Glutamatergic neuron (in vitro differentiated cells): Measurements from ENCODE around the gene USP35. TPM values are rescaled to one million over a fixed set of nuclear protein-coding genes. Genes with fewer than 3 reads are reported as not detected.
A peak's percentile ranks its signal among the peaks of the same experiment; 100 is the strongest.

Experiments used
- DNase-seq: peaks from one replicate; pipeline ENCODE4 v3.0.0; 2022
- H3K27ac Mint-ChIP-seq: one replicate; pipeline ENCODE4 v1.8.0; 2020; ENCODE audit warnings: mild to moderate bottlenecking, mixed read lengths, inconsistent platforms; ENCODE audit not compliant: unreplicated experiment
- H3K27me3 Mint-ChIP-seq: one replicate; pipeline ENCODE4 v1.8.0; 2020; ENCODE audit warnings: mild to moderate bottlenecking, moderate library complexity, mixed read lengths, inconsistent platforms; ENCODE audit not compliant: unreplicated experiment
- H3K36me3 Mint-ChIP-seq: one replicate; pipeline ENCODE4 v1.8.0; 2020; ENCODE audit warnings: mild to moderate bottlenecking, mixed read lengths, inconsistent platforms; ENCODE audit not compliant: unreplicated experiment
- H3K4me1 Mint-ChIP-seq: one replicate; pipeline ENCODE4 v1.8.0; 2020; ENCODE audit warnings: mild to moderate bottlenecking, low read depth, mixed read lengths, inconsistent platforms; ENCODE audit not compliant: unreplicated experiment
- H3K4me3 Mint-ChIP-seq: one replicate; pipeline ENCODE4 v1.8.0; 2020; ENCODE audit warnings: mild to moderate bottlenecking, mixed read lengths, inconsistent platforms; ENCODE audit not compliant: unreplicated experiment
- H3K9me3 Mint-ChIP-seq: one replicate; pipeline ENCODE4 v1.8.0; 2020; ENCODE audit warnings: mild to moderate bottlenecking, moderate library complexity, mixed read lengths, inconsistent platforms; ENCODE audit not compliant: unreplicated experiment
- CTCF ChIP-seq: fragments of 200-600 bp; sonication (generic); IDR thresholded peaks from one replicate; pipeline ENCODE4 v1.5.0; 2021; ENCODE audit not compliant: partially characterized antibody, unreplicated experiment
- total RNA-seq: library from RNA; stranded (reverse); fragmentation: NEBNext Ultra II Directional; extraction: Animal tissue kit (Norgen Biotek cat#: 25700); gene quantifications from one replicate; pipeline ENCODE4 v1.2.1, GENCODE V29; 2021; ENCODE audit not compliant: unreplicated experiment

Gene USP35
- total RNA-seq, 1 donor from 2014 or later = 34.2 TPM

GRCh38 chr11:78189174-78189724 lies 530 bp downstream of the USP35 start:
- no peak for DNase-seq
- H3K27me3 Mint-ChIP-seq = peaks cover 15% of the 10 kb centered on the region
- H3K9me3 Mint-ChIP-seq = peaks cover 11% of the 10 kb centered on the region
- no peak overlapping the region for H3K27ac Mint-ChIP-seq
- H3K36me3 Mint-ChIP-seq = peaks cover under 1% of the 10 kb centered on the region
- peaks cover 28% of the 10 kb centered on the region for H3K4me1 Mint-ChIP-seq
- peak overlapping the region; percentile 93 for H3K4me3 Mint-ChIP-seq
- no peak for TF ChIP-seq CTCF

GRCh38 chr11:78189851-78190250 lies 1.1 kb downstream of the USP35 start:
- Mint-ChIP-seq H3K9me3 (peaks cover 15% of the 10 kb centered on the region), H3K4me3 (peak overlapping the region; percentile 93), H3K36me3 (peaks cover 5% of the 10 kb centered on the region), H3K4me1 (peaks cover 33% of the 10 kb centered on the region), H3K27ac (no peak overlapping the region), H3K27me3 (peaks cover 20% of the 10 kb centered on the region)
- TF ChIP-seq CTCF = no peak
- no peak for DNase-seq

DNA sequence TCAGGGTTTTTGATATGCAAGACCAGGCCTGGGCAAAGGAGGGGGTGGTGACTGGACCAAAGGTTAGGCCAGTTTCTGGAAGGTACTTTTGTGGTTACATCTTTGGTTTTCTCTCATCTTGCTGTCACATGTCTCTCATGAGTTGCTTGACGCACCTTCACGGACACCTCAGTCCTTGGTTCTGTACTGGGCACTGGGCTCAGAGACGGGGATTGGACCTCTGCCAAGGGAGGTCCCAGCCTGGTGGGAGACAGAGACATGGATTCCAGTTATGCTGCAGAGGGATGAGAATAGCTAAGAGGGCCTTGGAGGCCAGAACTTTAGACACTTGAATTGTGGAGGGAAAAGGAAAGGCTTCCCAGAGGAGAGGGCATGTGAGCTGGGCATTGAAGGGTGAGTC lies 1.7 kb downstream of the USP35 start:
- H3K27ac Mint-ChIP-seq = peak overlapping the region; percentile 60
- TF ChIP-seq CTCF = no peak
- DNase-seq = no peak
- H3K36me3 Mint-ChIP-seq = peaks cover 5% of the 10 kb centered on the region
- H3K4me1 Mint-ChIP-seq = peaks cover 34% of the 10 kb centered on the region
- peaks cover 20% of the 10 kb centered on the region for H3K27me3 Mint-ChIP-seq
- peaks cover 15% of the 10 kb centered on the region for H3K9me3 Mint-ChIP-seq
- peak overlapping the region; percentile 93 for H3K4me3 Mint-ChIP-seq

DNA sequence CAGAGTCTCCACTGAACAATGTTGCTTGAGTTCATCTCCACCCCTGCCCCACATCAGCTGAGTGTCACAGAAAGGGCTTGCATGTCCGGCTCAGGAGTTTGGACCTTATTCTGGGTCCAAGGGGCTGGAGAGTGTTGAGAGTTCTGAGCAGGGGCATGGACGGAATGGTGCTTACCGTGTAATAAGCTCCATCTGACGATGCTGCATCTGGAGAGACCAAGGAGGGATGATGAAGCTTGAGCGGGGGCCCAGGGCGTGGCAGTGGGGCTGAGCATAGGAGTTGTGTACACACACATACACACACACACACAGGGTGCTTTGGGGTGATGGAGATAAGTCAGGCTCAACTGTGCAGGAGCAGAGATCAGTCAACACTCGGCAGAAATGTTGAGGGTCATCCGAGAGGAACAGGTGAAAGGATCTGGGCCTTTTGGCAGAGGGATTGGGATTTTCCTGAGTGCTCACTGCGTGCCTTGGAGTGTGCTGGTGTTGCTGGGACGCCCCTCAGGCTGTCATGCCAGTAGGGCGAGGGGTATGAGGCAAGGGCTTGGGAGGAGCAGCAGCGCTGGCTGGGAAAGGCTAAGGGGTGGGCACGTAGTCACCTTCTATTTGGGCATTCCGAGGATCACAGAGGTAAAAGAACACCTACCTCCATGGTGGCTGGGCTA lies 2.3 kb downstream of the USP35 start:
- peaks cover 5% of the 10 kb centered on the region for H3K36me3 Mint-ChIP-seq
- H3K9me3 Mint-ChIP-seq = peaks cover 15% of the 10 kb centered on the region
- H3K27ac Mint-ChIP-seq = peak overlapping the region; percentile 79
- H3K4me1 Mint-ChIP-seq = peaks cover 34% of the 10 kb centered on the region
- peak overlapping the region; percentile 93 for H3K4me3 Mint-ChIP-seq
- H3K27me3 Mint-ChIP-seq = peaks cover 20% of the 10 kb centered on the region
- no peak for TF ChIP-seq CTCF
- DNase-seq = no peak

- Mint-ChIP-seq H3K4me3 (no peak overlapping the region), H3K27ac (no peak overlapping the region)
- TF ChIP-seq CTCF = no peak
Observed at GRCh38 chr11:78192223-78192719, 3.6 kb downstream of the USP35 start.

More at GRCh38 chr11:78192223-78192719, 3.6 kb downstream of the USP35 start:
- Mint-ChIP-seq H3K27me3 (peaks cover 20% of the 10 kb centered on the region), H3K4me1 (peaks cover 34% of the 10 kb centered on the region), H3K36me3 (peaks cover 5% of the 10 kb centered on the region), H3K9me3 (peaks cover 17% of the 10 kb centered on the region)
- DNase-seq = peak; percentile 40
